H1 (cell line): ENCODE measurements around the gene C3. TPM values are rescaled to one million over a fixed set of nuclear protein-coding genes. Genes with fewer than 3 reads are reported as not detected.

Experiments
- CTCF ChIA-PET: fragments of 300-600 bp; sonication (Branson Sonifier 250); formaldehyde crosslinking; loops from one replicate; lab custom pipeline; 2021; ENCODE audit not compliant: partially characterized antibody; lab: Charles Lee
- POLR2A ChIA-PET: fragments of 300-600 bp; sonication (Branson Sonifier 250); formaldehyde crosslinking; loops from one replicate; lab custom pipeline; 2021; ENCODE audit warnings: inconsistent platforms; ENCODE audit not compliant: partially characterized antibody; lab: Charles Lee
- DNase-seq, 2 experiments: peaks; one replicate each; pipeline versions ENCODE4 v3.0.0 to v3.0.0-alpha.2; 2010 to 2022; ENCODE audit warnings: low spot score in 2 of 2, low read depth in 1 of 2, mixed read lengths in 1 of 2
- FAIRE-seq: peaks from 2 replicates; lab custom pipeline; 2011; peaks lifted over from hg19 to GRCh38; lab: Jason Lieb, UNC
- H2AFZ ChIP-seq: 2 replicates; pipeline ENCODE4 v1.8.1; 2012; ENCODE audit warnings: low read length, inconsistent platforms
- H2AK5ac ChIP-seq: 2 replicates; pipeline ENCODE4 v1.6.1; 2013; ENCODE audit warnings: low read depth, low read length
- H2BK120ac ChIP-seq: replicated peaks from 2 replicates; pipeline ENCODE3; 2013; ENCODE audit warnings: low read depth, low read length, inconsistent platforms
- H2BK12ac ChIP-seq: 2 replicates; pipeline ENCODE4 v1.6.1; 2013; ENCODE audit warnings: low read depth, low read length
- H2BK15ac ChIP-seq: 2 replicates; pipeline ENCODE4 v1.6.1; 2013; ENCODE audit warnings: low read length
- H2BK20ac ChIP-seq: 2 replicates; pipeline ENCODE4 v1.6.1; 2013; ENCODE audit warnings: low read length
- H2BK5ac ChIP-seq: 2 replicates; pipeline ENCODE4 v1.6.1; 2013; ENCODE audit warnings: low read depth, low read length
- H3K14ac ChIP-seq: 2 replicates; pipeline ENCODE4 v1.6.1; 2013; ENCODE audit warnings: inconsistent platforms; ENCODE audit not compliant: insufficient read length
- H3K18ac ChIP-seq: 2 replicates; pipeline ENCODE4 v1.6.1; 2013; ENCODE audit warnings: low read length; ENCODE audit errors: extremely low read depth
- H3K23ac ChIP-seq: 2 replicates; pipeline ENCODE4 v1.6.1; 2013; ENCODE audit warnings: inconsistent platforms; ENCODE audit not compliant: insufficient read length
- H3K23me2 ChIP-seq: 2 replicates; pipeline ENCODE4 v1.6.1; 2013; ENCODE audit warnings: low read depth, low read length
- H3K27ac ChIP-seq: 2 replicates; pipeline ENCODE4 v1.6.1; 2011; ENCODE audit warnings: low read depth, low read length, inconsistent platforms
- H3K27me3 ChIP-seq, 4 experiments: replicated peaks in 1 of 4; 1 replicate in 1 of 4; 2 replicates in 3 of 4; pipeline versions ENCODE4 v1.6.1 to v1.8.1; 2011 to 2013; ENCODE audit warnings: low read length in 3 of 4, mild to moderate bottlenecking in 3 of 4, inconsistent platforms in 2 of 4, mixed read lengths in 2 of 4, moderate library complexity in 1 of 4; ENCODE audit not compliant: control insufficient read depth in 3 of 4, insufficient read depth in 3 of 4; ENCODE audit errors: extremely low read depth in 1 of 4
- H3K36me3 ChIP-seq, 4 experiments: 2 replicates each; pipeline versions ENCODE4 v1.6.1 to v1.8.1; 2011 to 2013; ENCODE audit warnings: mild to moderate bottlenecking in 4 of 4, low read length in 3 of 4, moderate library complexity in 2 of 4, control low read depth in 1 of 4, inconsistent platforms in 1 of 4; ENCODE audit not compliant: insufficient read depth in 4 of 4, control insufficient read depth in 2 of 4
- H3K4ac ChIP-seq: replicated peaks from 2 replicates; pipeline ENCODE3; 2013; ENCODE audit warnings: low read length, low read depth, mixed read lengths, inconsistent platforms; ENCODE audit not compliant: insufficient read length
- H3K4me1 ChIP-seq, 4 experiments: replicated peaks in 1 of 4; 1 replicate in 1 of 4; 2 replicates in 3 of 4; pipeline versions ENCODE4 v1.6.1 to v1.8.1; 2011 to 2013; ENCODE audit warnings: low read length in 3 of 4, inconsistent platforms in 2 of 4, mixed read lengths in 1 of 4; ENCODE audit not compliant: insufficient read depth in 4 of 4, control insufficient read depth in 3 of 4
- H3K4me2 ChIP-seq, 2 experiments: 2 replicates each; pipeline versions ENCODE4 v1.6.1 to v1.8.1; 2011 to 2013; ENCODE audit warnings: low read depth in 2 of 2, low read length in 2 of 2, control low read depth in 1 of 2, inconsistent platforms in 1 of 2, mild to moderate bottlenecking in 1 of 2; ENCODE audit not compliant: insufficient read depth in 1 of 2
- H3K4me3 ChIP-seq, 4 experiments: fragments of 200-600, 300-600 bp in 1 of 4; sonication (generic), shearing (Covaris generic), sonication (Bioruptor Twin) in 1 of 4; 2 replicates each; pipeline versions ENCODE4 v1.5.1 to v1.8.1; 2011 to 2016; ENCODE audit warnings: low read length in 4 of 4, low read depth in 3 of 4, control low read depth in 2 of 4, inconsistent platforms in 2 of 4, mild to moderate bottlenecking in 2 of 4, mixed read lengths in 1 of 4, moderate library complexity in 1 of 4; ENCODE audit not compliant: insufficient read depth in 2 of 4; ENCODE audit errors: extremely low read depth in 1 of 4
- H3K56ac ChIP-seq: replicated peaks from 2 replicates; pipeline ENCODE3; 2013; ENCODE audit warnings: low read depth, mild to moderate bottlenecking, mixed read lengths, low read length, inconsistent platforms; ENCODE audit not compliant: insufficient read length
- H3K79me1 ChIP-seq: 2 replicates; pipeline ENCODE4 v1.6.1; 2013; ENCODE audit warnings: low read depth, low read length, control low read depth
- H3K79me2 ChIP-seq, 2 experiments: 2 replicates each; pipeline versions ENCODE4 v1.6.1 to v1.8.1; 2012 to 2013; ENCODE audit warnings: low read length in 2 of 2, mild to moderate bottlenecking in 2 of 2, inconsistent platforms in 1 of 2; ENCODE audit not compliant: insufficient read depth in 2 of 2, control insufficient read depth in 1 of 2
- H3K9ac ChIP-seq, 4 experiments: replicated peaks in 1 of 4; 1 replicate in 1 of 4; 2 replicates in 3 of 4; pipeline versions ENCODE4 v1.6.1 to v1.8.1; 2011 to 2013; ENCODE audit warnings: low read depth in 3 of 4, low read length in 3 of 4, control low read depth in 2 of 4, mild to moderate bottlenecking in 2 of 4, moderate library complexity in 2 of 4, inconsistent platforms in 1 of 4; ENCODE audit errors: extremely low read depth in 1 of 4
- H3K9me3 ChIP-seq, 2 experiments: 2 replicates each; pipeline versions ENCODE4 v1.6.1 to v1.8.1; 2012 to 2013; ENCODE audit warnings: mild to moderate bottlenecking in 2 of 2, moderate library complexity in 2 of 2, control low read depth in 1 of 2, inconsistent platforms in 1 of 2, low read depth in 1 of 2, low read length in 1 of 2, mixed read lengths in 1 of 2; ENCODE audit not compliant: insufficient read depth in 2 of 2
- H4K20me1 ChIP-seq, 2 experiments: replicated peaks in 1 of 2; 2 replicates each; pipeline versions ENCODE3 to v1.8.1; 2011 to 2013; ENCODE audit warnings: inconsistent platforms in 2 of 2, low read length in 2 of 2, mild to moderate bottlenecking in 1 of 2; ENCODE audit not compliant: insufficient read depth in 2 of 2, control insufficient read depth in 1 of 2
- H4K5ac ChIP-seq: 2 replicates; pipeline ENCODE4 v1.6.1; 2013; ENCODE audit warnings: low read length, low read depth, mixed read lengths, inconsistent platforms; ENCODE audit not compliant: insufficient read length
- H4K8ac ChIP-seq: 2 replicates; pipeline ENCODE4 v1.8.0; 2013; ENCODE audit warnings: mild to moderate bottlenecking, moderate library complexity, low read length, inconsistent platforms; ENCODE audit not compliant: insufficient read depth; ENCODE audit errors: extremely low read depth
- H4K91ac ChIP-seq: replicated peaks from 2 replicates; pipeline ENCODE3; 2013; ENCODE audit warnings: low read length, mixed read lengths, inconsistent platforms; ENCODE audit not compliant: insufficient read length
- BACH1 ChIP-seq: IDR thresholded peaks from 2 replicates; pipeline ENCODE4 v1.6.1; 2012; ENCODE audit warnings: low read length, improper control_type of control experiment
- BCL11A ChIP-seq, 2 experiments: IDR thresholded peaks; one replicate each; pipeline ENCODE4 v1.6.1; 2011; ENCODE audit warnings: low read depth in 2 of 2, low read length in 2 of 2, mild to moderate bottlenecking in 2 of 2
- GTF2F1 ChIP-seq: IDR thresholded peaks from 2 replicates; pipeline ENCODE4 v1.6.1; 2012; ENCODE audit warnings: low read depth, low read length, improper control_type of control experiment, borderline replicate concordance
- JUN ChIP-seq: IDR thresholded peaks from 2 replicates; pipeline ENCODE4 v1.6.1; 2011; ENCODE audit warnings: low read depth, mild to moderate bottlenecking, improper control_type of control experiment, low read length
- KDM1A ChIP-seq: fragments of 200-600, 300-600 bp; sonication (generic); IDR thresholded peaks from 2 replicates; pipeline ENCODE4 v1.7.1; 2016; ENCODE audit warnings: mild to moderate bottlenecking, low read length, borderline replicate concordance
- KDM4A ChIP-seq: IDR thresholded peaks from one replicate; pipeline ENCODE4 v1.7.1; 2012; ENCODE audit warnings: low read depth, mild to moderate bottlenecking, moderate library complexity, low read length, inconsistent platforms; ENCODE audit not compliant: severe bottlenecking
- KDM5A ChIP-seq: fragments of 200-600 bp; IDR thresholded peaks from 2 replicates; pipeline ENCODE4 v1.7.1; 2012; ENCODE audit warnings: mild to moderate bottlenecking, low read length, inconsistent platforms, mixed read lengths
- MAFK ChIP-seq: IDR thresholded peaks from 2 replicates; pipeline ENCODE4 v1.6.1; 2012; ENCODE audit warnings: low read depth, mild to moderate bottlenecking, improper control_type of control experiment, low read length
- POLR2AphosphoS5 ChIP-seq: IDR thresholded peaks from 2 replicates; pipeline ENCODE4 v1.6.1; 2011; ENCODE audit warnings: low read depth, low read length
- RFX5 ChIP-seq: IDR thresholded peaks from 2 replicates; pipeline ENCODE4 v1.6.1; 2011; ENCODE audit warnings: low read depth, low read length, improper control_type of control experiment, borderline replicate concordance
- RXRA ChIP-seq: IDR thresholded peaks from 2 replicates; pipeline ENCODE4 v1.6.1; 2011; ENCODE audit warnings: low read depth, mild to moderate bottlenecking, low read length, moderate library complexity; ENCODE audit not compliant: insufficient read depth
- SIRT6 ChIP-seq: IDR thresholded peaks from one replicate; pipeline ENCODE4 v1.7.1; 2012; ENCODE audit warnings: low read length, inconsistent platforms
- TAF1 ChIP-seq: IDR thresholded peaks from 2 replicates; pipeline ENCODE4 v1.6.1; 2011; ENCODE audit warnings: mild to moderate bottlenecking, low read depth, low read length
- TAF7 ChIP-seq: optimal IDR thresholded peaks from 2 replicates; pipeline ENCODE3; 2011; ENCODE audit warnings: low read depth, mild to moderate bottlenecking, inconsistent platforms, low read length, moderate library complexity, borderline replicate concordance
- YY1 ChIP-seq: IDR thresholded peaks from 2 replicates; pipeline ENCODE4 v1.6.1; 2011; ENCODE audit warnings: low read depth, mild to moderate bottlenecking, low read length
- WGBS, 2 experiments: shearing (Covaris generic) in 1 of 2; methylation state at CpG; one replicate each; pipeline versions ENCODE4 v1.1.6 to v1.1.7; 2013 to 2015; ENCODE audit warnings: low lambda C conversion rate in 2 of 2, mixed read lengths in 2 of 2, inconsistent platforms in 1 of 2, low coverage in 1 of 2, missing lambda C conversion rate in 1 of 2; ENCODE audit not compliant: insufficient replicate concordance in 2 of 2, insufficient coverage in 1 of 2, insufficient read length in 1 of 2; ENCODE audit errors: extremely low coverage in 1 of 2, missing lambda C conversion rate in 1 of 2; 5-methylcytosine and 5-hydroxymethylcytosine counted together
- polyA plus RNA-seq, 7 experiments: library from polyadenylated mRNA; depleted of rRNA in 3 of 7; stranded (reverse) in 5 of 7; unstranded in 2 of 7; fragments of >200 nt in 5 of 7; fragments of 200-250 nt in 2 of 7; gene quantifications; 1 replicate in 5 of 7; 2 replicates in 1 of 7; 4 replicates in 1 of 7; pipeline versions ENCODE4 v1.2.1 to v1.2.3, GENCODE V29; 2011 to 2013; ENCODE audit warnings: missing spikeins in 2 of 7, mixed read lengths in 2 of 7
- total RNA-seq: library from RNA; stranded (reverse); fragmentation: NEBNext Ultra II Directional; extraction: Animal tissue kit (Norgen Biotek cat#: 25700); gene quantifications from 2 replicates; pipeline ENCODE4 v1.2.1, GENCODE V29; 2021

The C3 gene
- total and polyA plus RNA-seq, 2 of the 8 experiments (the other 6 are each of a cell fraction or from before 2014, with no cell fraction given), result 6.4 to 12.8 TPM

GRCh38 chr19:6717036-6717435 lies 3.4 kb downstream of the C3 start:
- no peak overlapping the region for H4K5ac ChIP-seq
- H3K4me2 ChIP-seq, result peak overlapping the region in 1 of 2 experiments; percentile 83; a peak in 1 of 4 replicates
- no peak overlapping the region; the same call in 1 of the 2 replicates for H2BK12ac ChIP-seq
- H3K23ac ChIP-seq, result no peak overlapping the region
- no peak overlapping the region for H3K18ac ChIP-seq
- no peaks in the 10 kb centered on the region; a peak in 1 of 4 replicates for H3K79me2 ChIP-seq
- H2AFZ ChIP-seq, result no peak overlapping the region
- WGBS, 2 experiments, result 85% methylated on average over 10 of the region's 10 CpGs; no CpG with 5 or more reads in 1 of the 2 experiments
- H4K20me1 ChIP-seq, result peaks cover 0 to 6% of the 10 kb centered on the region in 2 experiments
- ChIA-PET CTCF (interaction anchor here (1.2 kb wide), 1 partner anchor 55 kb away, joined by 4 read pairs; no protein-coding TSS in a partner anchor), POLR2A (no interaction called here)
- H3K23me2 ChIP-seq, result peaks cover 10% of the 10 kb centered on the region
- H2BK20ac ChIP-seq, result no peak overlapping the region; the same call in 1 of the 2 replicates
- H3K4me1 ChIP-seq, result peaks cover 0 to 11% (median 4%) of the 10 kb centered on the region in 4 experiments; a peak in 4 of 7 replicates
- no peak overlapping the region for H3K4ac ChIP-seq
- no peak for FAIRE-seq
- no peak overlapping the region; the same call in 1 of the 2 replicates for H2BK5ac ChIP-seq
- H3K56ac ChIP-seq, result no peak overlapping the region
- peaks cover 0 to 2% (median 0%) of the 10 kb centered on the region in 4 experiments; a peak in 2 of 7 replicates for H3K27me3 ChIP-seq
- H2AK5ac ChIP-seq, result peak overlapping the region; percentile 100; the same call in 1 of the 2 replicates
- H3K9me3 ChIP-seq, result no peaks in the 10 kb centered on the region
- no peaks in the 10 kb centered on the region; a peak in 1 of 8 replicates for H3K36me3 ChIP-seq
- no peak for DNase-seq
- H3K79me1 ChIP-seq, result no peaks in the 10 kb centered on the region
- no peak overlapping the region for H4K8ac ChIP-seq
- no peak overlapping the region for H3K4me3 ChIP-seq
- no peak overlapping the region for H2BK120ac ChIP-seq
- no peak overlapping the region for H2BK15ac ChIP-seq
- H3K14ac ChIP-seq, result no peak overlapping the region
- no peak overlapping the region for H3K9ac ChIP-seq
- no peak overlapping the region for H4K91ac ChIP-seq
- no peak overlapping the region for H3K27ac ChIP-seq
- TF ChIP-seq RFX5 (no peak), RXRA (no peak), JUN (no peak), YY1 (no peak), TAF1 (no peak), KDM1A (peak; percentile 95), BCL11A (IDR thresholded peaks at IDR 0.05; ENCODE audit: low read depth in 2 of 2, low read length in 2 of 2) (no peak), MAFK (no peak), GTF2F1 (no peak), TAF7 (no peak), KDM5A (no peak), BACH1 (no peak), SIRT6 (no peak), POLR2AphosphoS5 (no peak), KDM4A (no peak)
